HL-60 (cell line): ENCODE data around the gene XXYLT1.
A peak's percentile ranks its signal among the peaks of the same experiment; 100 is the strongest.

Source experiments
- DNase-seq, 2 experiments: peaks; one replicate each; pipeline ENCODE4 v3.0.0-alpha.2; 2010 to 2020; ENCODE audit warnings: low read depth in 1 of 2, low spot score in 1 of 2
- H3K27ac ChIP-seq: fragments of 250-450 bp; sonication (Bioruptor Pico); replicated peaks from 2 replicates; pipeline ENCODE4 v1.5.1; 2020; ENCODE audit warnings: mild to moderate bottlenecking, moderate library complexity
- H3K27me3 ChIP-seq: fragments of 250-450 bp; sonication (Bioruptor Pico); 2 replicates; pipeline ENCODE4 v1.5.1; 2021; ENCODE audit warnings: mild to moderate bottlenecking, moderate library complexity; ENCODE audit not compliant: insufficient read depth, poor library complexity, severe bottlenecking
- H3K4me3 ChIP-seq: replicated peaks from 2 replicates; pipeline ENCODE4 v1.5.1; 2011; ENCODE audit warnings: mild to moderate bottlenecking, control low read depth, low read length; ENCODE audit not compliant: insufficient read depth
- CTCF ChIP-seq: IDR thresholded peaks from one replicate; pipeline ENCODE4 v1.5.1; 2011; ENCODE audit warnings: low read length, control low read depth, inconsistent platforms; ENCODE audit not compliant: insufficient read depth
- GABPA ChIP-seq: IDR thresholded peaks from 2 replicates; pipeline ENCODE4 v1.6.1; 2012; ENCODE audit warnings: low read depth
- POLR2AphosphoS5 ChIP-seq: IDR thresholded peaks from 2 replicates; pipeline ENCODE4 v1.6.1; 2012; ENCODE audit warnings: low read depth
- REST ChIP-seq: IDR thresholded peaks from 2 replicates; pipeline ENCODE4 v1.6.1; 2012; ENCODE audit warnings: low read depth; ENCODE audit not compliant: insufficient replicate concordance
- SPI1 ChIP-seq: IDR thresholded peaks from 2 replicates; pipeline ENCODE4 v1.6.1; 2012; ENCODE audit warnings: low read depth, mild to moderate bottlenecking, borderline replicate concordance

Gene XXYLT1

GRCh38 chr3:195163719-195164572, 107.0 kb downstream of the XXYLT1 start:
- H3K27ac ChIP-seq: peak overlapping the region; percentile 57
- TF ChIP-seq GABPA (no peak), SPI1 (peak; percentile 79; the same call in 1 of the 2 replicates), CTCF (no peak), POLR2AphosphoS5 (no peak)

GRCh38 chr3:195162816-195163215, 108.1 kb downstream of the XXYLT1 start:
- Histone ChIP-seq H3K4me3 (no peak overlapping the region), H3K27me3 (no peaks in the 10 kb centered on the region), H3K27ac (no peak overlapping the region)
- TF ChIP-seq GABPA (no peak), CTCF (no peak), REST (no peak), SPI1 (no peak), POLR2AphosphoS5 (no peak)
- no peak for DNase-seq

More at GRCh38 chr3:195163719-195164572, 107.0 kb downstream of the XXYLT1 start:
- Histone ChIP-seq H3K27me3 (no peaks in the 10 kb centered on the region), H3K4me3 (no peak overlapping the region)
- DNase-seq: peak in 1 of 2 experiments; percentile 41

GRCh38 chr3:195162033-195162669, 108.8 kb downstream of the XXYLT1 start:
- Histone ChIP-seq H3K4me3 (no peak overlapping the region), H3K27ac (peak overlapping the region; percentile 38), H3K27me3 (no peaks in the 10 kb centered on the region)
- no peak for TF ChIP-seq POLR2AphosphoS5
- TF ChIP-seq REST: no peak
- TF ChIP-seq CTCF: no peak
- no peak for TF ChIP-seq GABPA
- no peak for TF ChIP-seq SPI1
- DNase-seq: no peak
